Fibroblast of skin of left quadriceps (primary cell): Measurements from ENCODE around the gene SBF2.
"Not testable (repeated sequence)": the region's sequence is repeated elsewhere in the genome, so short reads cannot be mapped to it uniquely, and the experiment has no call there.

Experiments
- DNase-seq, 2 experiments: peaks; one replicate each; pipeline ENCODE4 v3.0.0-alpha.2; 2013; ENCODE audit warnings: low read depth in 2 of 2

The SBF2 gene

GRCh38 chr11:9956483-9956882 is 337.5 kb downstream of the SBF2 start:
- no peak for DNase-seq

- no peak for DNase-seq
Measured at GRCh38 chr11:9955391-9955790, 338.6 kb downstream of the SBF2 start.

GRCh38 chr11:9953994-9954626 is 339.9 kb downstream of the SBF2 start:
- no peak for DNase-seq

- DNase-seq, result no peak
Measured at GRCh38 chr11:9952511-9953196, 341.4 kb downstream of the SBF2 start.

- no peak for DNase-seq
Measured at GRCh38 chr11:9951807-9952206, 342.2 kb downstream of the SBF2 start.

- no peak for DNase-seq
Measured at GRCh38 chr11:9950462-9950861, 343.6 kb downstream of the SBF2 start.

- DNase-seq, result no peak
Measured at GRCh38 chr11:9947231-9947864, 346.7 kb downstream of the SBF2 start.

GRCh38 chr11:9945680-9946079 is 348.3 kb downstream of the SBF2 start:
- peak; percentile 36 to 37 for DNase-seq

- DNase-seq, result peak; percentile 96
Measured at GRCh38 chr11:9943386-9944110, 350.5 kb downstream of the SBF2 start.

- no peak for DNase-seq
Measured at GRCh38 chr11:9941991-9942390, 352.0 kb downstream of the SBF2 start.

GRCh38 chr11:9939150-9939549 is 354.9 kb downstream of the SBF2 start:
- not testable (repeated sequence) for DNase-seq

- no peak for DNase-seq
Measured at GRCh38 chr11:9936754-9937153, 357.3 kb downstream of the SBF2 start.

GRCh38 chr11:9932843-9933242 is 361.2 kb downstream of the SBF2 start:
- DNase-seq, result not testable (repeated sequence)

- not testable (repeated sequence) for DNase-seq
Measured at GRCh38 chr11:9930562-9931331, 363.3 kb downstream of the SBF2 start.

- no peak for DNase-seq
Measured at GRCh38 chr11:9927670-9928069, 366.3 kb downstream of the SBF2 start.

- DNase-seq, result no peak
Measured at GRCh38 chr11:9923280-9923679, 370.7 kb downstream of the SBF2 start.

- DNase-seq, result no peak
Measured at GRCh38 chr11:9922806-9923205, 371.2 kb downstream of the SBF2 start.

GRCh38 chr11:9916480-9916879 is 377.5 kb downstream of the SBF2 start:
- DNase-seq, result no peak

GRCh38 chr11:9914064-9914463 is 380.0 kb downstream of the SBF2 start:
- peak; percentile 36 to 50 for DNase-seq

GRCh38 chr11:9905960-9906791 is 387.8 kb downstream of the SBF2 start:
- DNase-seq, result peak; percentile 99

GRCh38 chr11:9905501-9905951 is 388.5 kb downstream of the SBF2 start:
- DNase-seq, result no peak
